Measurements from ENCODE around the gene FHAD1. TPM values are rescaled to one million over a fixed set of nuclear protein-coding genes. Genes with fewer than 3 reads are reported as not detected.
"Not testable (repeated sequence)": the region's sequence is repeated elsewhere in the genome, so short reads cannot be mapped to it uniquely, and the experiment has no call there.

Gene FHAD1
- total RNA-seq, 1 experiment from 2014 or later, result 1.9 TPM

DNA sequence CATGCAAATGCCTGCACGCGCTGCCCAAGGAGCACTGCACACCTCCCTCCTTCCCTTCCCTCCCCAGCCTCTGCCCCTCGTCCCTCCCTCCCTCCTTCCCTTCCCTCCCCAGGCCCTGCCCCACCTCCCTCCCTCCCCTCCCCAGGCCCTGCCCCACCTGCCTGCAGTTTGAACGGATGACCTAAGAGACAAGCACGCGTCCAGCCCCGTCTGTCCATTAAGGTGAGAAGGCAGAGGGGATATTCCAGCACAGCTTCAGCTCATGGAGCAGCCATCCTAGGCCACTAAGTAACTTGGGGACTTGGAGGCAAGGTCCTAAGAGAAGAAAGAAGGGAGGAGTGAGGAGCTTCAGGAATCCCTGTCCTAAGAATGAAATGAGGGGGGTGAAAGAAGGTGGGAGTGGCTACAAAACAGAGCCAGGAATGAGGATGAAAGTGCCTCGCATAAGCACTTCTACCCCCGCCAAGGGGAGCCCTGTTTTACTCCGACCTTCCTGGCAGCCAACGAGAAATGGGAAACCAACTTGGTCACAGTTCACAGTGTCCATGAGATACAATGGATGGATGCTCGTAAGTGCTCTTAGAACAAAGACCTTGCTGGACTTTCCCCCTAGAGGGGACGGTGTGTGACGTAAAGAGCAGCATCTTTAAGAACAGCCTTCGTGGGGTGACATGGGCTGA is 141.3 kb downstream of the FHAD1 start:
- no peak overlapping the region for H3K4ac ChIP-seq (ENCODE audit: low read depth, low read length)
- peak overlapping the region; percentile 30 for H3K4me2 ChIP-seq (ENCODE audit: insufficient read depth, insufficient read length, low read length)
- H4K8ac ChIP-seq (replicated peaks; ENCODE audit: insufficient read length, low read depth, low read length), result no peak overlapping the region
- H3K9me3 ChIP-seq (ENCODE audit: control insufficient read depth, low read depth, low read length), result no peaks in the 10 kb centered on the region
- Mint-ChIP-seq H3K9me3 (peaks cover 0 to 3% of the 10 kb centered on the region in 2 experiments; a peak in 2 of 5 replicates), H3K36me3 (ENCODE audit: insufficient read depth in 1 of 3, low read depth in 3 of 3) (0 out of 7 replicates have a peak, but pooled peaks cover 0 to 4% (median 0%) of the 10 kb centered on the region in 3 experiments), H3K27me3 (ENCODE audit: low read depth) (peaks cover 84% of the 10 kb centered on the region), H3K27ac (no peak overlapping the region), H3K4me1 (peaks cover 55% of the 10 kb centered on the region in 2 experiments), H3K4me3 (peak overlapping the region in 1 of 2 experiments; percentile 62; a peak in 4 of 5 replicates)
- H4K91ac ChIP-seq (ENCODE audit: insufficient read length, low read depth, low read length), result no peak overlapping the region
- no peak overlapping the region for H3K9ac ChIP-seq (ENCODE audit: extremely low read depth, insufficient read length, low read length)
- no peak for DNase-seq
- H4K20me1 ChIP-seq (ENCODE audit: control insufficient read depth, insufficient read depth, insufficient read length), result no peaks in the 10 kb centered on the region
- H3K23me2 ChIP-seq (ENCODE audit: insufficient read length, low read depth, low read length, poor library complexity, severe bottlenecking), result peaks cover 2% of the 10 kb centered on the region
- H2AK5ac ChIP-seq (ENCODE audit: insufficient read length, low read length), result no peak overlapping the region
- no peak overlapping the region for H3T11ph ChIP-seq (ENCODE audit: low read length)
- no peak overlapping the region for H3K56ac ChIP-seq (ENCODE audit: insufficient read length, low read depth, low read length)
- no peak overlapping the region for H3K18ac ChIP-seq (ENCODE audit: insufficient read length, low read depth, low read length)
- no peak overlapping the region for H2BK15ac ChIP-seq (ENCODE audit: low read depth, low read length)
- no peak overlapping the region for H3K23ac ChIP-seq (ENCODE audit: insufficient read length, low read depth, low read length)
- no CpG with 5 or more reads among the region's 15 CpGs for whole genome bisulfite sequencing (ENCODE audit: extremely low coverage, insufficient read length, low lambda C conversion rate)
- no peak overlapping the region for H4K5ac ChIP-seq (ENCODE audit: insufficient read length, low read depth, low read length)
- no peak overlapping the region for H2AFZ ChIP-seq (ENCODE audit: low read length)
- H2BK120ac ChIP-seq (ENCODE audit: low read depth, low read length, poor library complexity, severe bottlenecking), result no peak overlapping the region
- no peak overlapping the region for H3K27ac ChIP-seq (ENCODE audit: insufficient read length, low read depth, low read length)
- peaks cover 14% of the 10 kb centered on the region; the same call in 1 of the 2 replicates for H3K27me3 ChIP-seq (ENCODE audit: insufficient read depth, low read length)
- H2BK12ac ChIP-seq (ENCODE audit: insufficient read length, low read depth, low read length), result no peak overlapping the region
- no peak overlapping the region for H3K14ac ChIP-seq (ENCODE audit: insufficient read depth, low read length)
- H2BK20ac ChIP-seq (ENCODE audit: low read depth, low read length, poor library complexity, severe bottlenecking), result no peak overlapping the region
- no peak overlapping the region for H2BK5ac ChIP-seq (ENCODE audit: insufficient read length, low read length)
- H3K79me1 ChIP-seq (ENCODE audit: insufficient read depth, low read depth, low read length, poor library complexity, severe bottlenecking), result no peaks in the 10 kb centered on the region
- TF ChIP-seq, protein P1, sequence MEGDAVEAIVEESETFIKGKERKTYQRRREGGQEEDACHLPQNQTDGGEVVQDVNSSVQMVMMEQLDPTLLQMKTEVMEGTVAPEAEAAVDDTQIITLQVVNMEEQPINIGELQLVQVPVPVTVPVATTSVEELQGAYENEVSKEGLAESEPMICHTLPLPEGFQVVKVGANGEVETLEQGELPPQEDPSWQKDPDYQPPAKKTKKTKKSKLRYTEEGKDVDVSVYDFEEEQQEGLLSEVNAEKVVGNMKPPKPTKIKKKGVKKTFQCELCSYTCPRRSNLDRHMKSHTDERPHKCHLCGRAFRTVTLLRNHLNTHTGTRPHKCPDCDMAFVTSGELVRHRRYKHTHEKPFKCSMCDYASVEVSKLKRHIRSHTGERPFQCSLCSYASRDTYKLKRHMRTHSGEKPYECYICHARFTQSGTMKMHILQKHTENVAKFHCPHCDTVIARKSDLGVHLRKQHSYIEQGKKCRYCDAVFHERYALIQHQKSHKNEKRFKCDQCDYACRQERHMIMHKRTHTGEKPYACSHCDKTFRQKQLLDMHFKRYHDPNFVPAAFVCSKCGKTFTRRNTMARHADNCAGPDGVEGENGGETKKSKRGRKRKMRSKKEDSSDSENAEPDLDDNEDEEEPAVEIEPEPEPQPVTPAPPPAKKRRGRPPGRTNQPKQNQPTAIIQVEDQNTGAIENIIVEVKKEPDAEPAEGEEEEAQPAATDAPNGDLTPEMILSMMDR (conservative IDR thresholded peaks at IDR 0.05), result no peak
- peaks cover 12% of the 10 kb centered on the region; the same call in 1 of the 2 replicates for H3K4me1 ChIP-seq (ENCODE audit: insufficient read depth, low read length)
- H3K79me2 ChIP-seq (ENCODE audit: insufficient read depth, low read length), result no peaks in the 10 kb centered on the region

DNA sequence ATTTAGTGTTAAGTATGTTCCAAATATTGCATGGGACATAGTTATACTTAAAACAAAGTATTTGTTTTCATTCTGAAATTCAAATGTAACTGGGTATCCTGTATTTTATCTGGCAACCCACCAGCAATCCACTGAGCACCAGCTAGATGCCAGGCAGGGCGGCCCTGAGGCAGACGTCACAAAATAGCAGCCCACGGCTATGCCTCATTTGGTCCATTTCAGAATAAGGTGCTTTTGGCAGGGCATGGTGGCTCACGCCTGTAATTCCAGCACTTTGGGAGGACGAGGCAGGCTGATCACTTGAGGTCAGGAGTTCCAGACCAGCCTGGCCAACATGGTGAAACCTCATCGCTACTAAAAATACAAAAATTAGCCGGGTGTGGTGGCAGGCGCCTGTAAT is 142.8 kb downstream of the FHAD1 start:
- not testable (repeated sequence) for H2BK5ac ChIP-seq (ENCODE audit: insufficient read length, low read length); H2BK120ac ChIP-seq (ENCODE audit: low read depth, low read length, poor library complexity, severe bottlenecking); H3K27ac ChIP-seq (ENCODE audit: insufficient read length, low read depth, low read length); H3K4me1 ChIP-seq (ENCODE audit: insufficient read depth, low read length); H4K20me1 ChIP-seq (ENCODE audit: control insufficient read depth, insufficient read depth, insufficient read length); H3K56ac ChIP-seq (ENCODE audit: insufficient read length, low read depth, low read length); H2BK12ac ChIP-seq (ENCODE audit: insufficient read length, low read depth, low read length); H3K27me3 ChIP-seq (ENCODE audit: insufficient read depth, low read length); H3K27ac Mint-ChIP-seq; H2AFZ ChIP-seq (ENCODE audit: low read length); H3K4me2 ChIP-seq (ENCODE audit: insufficient read depth, insufficient read length, low read length); H3K79me2 ChIP-seq (ENCODE audit: insufficient read depth, low read length); H3T11ph ChIP-seq (ENCODE audit: low read length); H4K8ac ChIP-seq (replicated peaks; ENCODE audit: insufficient read length, low read depth, low read length); H3K9ac ChIP-seq (ENCODE audit: extremely low read depth, insufficient read length, low read length); DNase-seq; H3K36me3 Mint-ChIP-seq (ENCODE audit: insufficient read depth in 1 of 3, low read depth in 3 of 3); H3K4ac ChIP-seq (ENCODE audit: low read depth, low read length); H2AK5ac ChIP-seq (ENCODE audit: insufficient read length, low read length); H4K5ac ChIP-seq (ENCODE audit: insufficient read length, low read depth, low read length); H4K91ac ChIP-seq (ENCODE audit: insufficient read length, low read depth, low read length); H3K79me1 ChIP-seq (ENCODE audit: insufficient read depth, low read depth, low read length, poor library complexity, severe bottlenecking); H3K23ac ChIP-seq (ENCODE audit: insufficient read length, low read depth, low read length); H2BK20ac ChIP-seq (ENCODE audit: low read depth, low read length, poor library complexity, severe bottlenecking); H3K9me3 Mint-ChIP-seq; H3K18ac ChIP-seq (ENCODE audit: insufficient read length, low read depth, low read length); H3K23me2 ChIP-seq (ENCODE audit: insufficient read length, low read depth, low read length, poor library complexity, severe bottlenecking); H3K9me3 ChIP-seq (ENCODE audit: control insufficient read depth, low read depth, low read length); H3K14ac ChIP-seq (ENCODE audit: insufficient read depth, low read length); H2BK15ac ChIP-seq (ENCODE audit: low read depth, low read length); H3K4me3 Mint-ChIP-seq
- H3K27me3 Mint-ChIP-seq (ENCODE audit: low read depth), result peaks cover 77% of the 10 kb centered on the region
- WGBS (ENCODE audit: extremely low coverage, insufficient read length, low lambda C conversion rate), result no CpG with 5 or more reads among the region's 8 CpGs
- peaks cover 46 to 48% of the 10 kb centered on the region in 2 experiments for H3K4me1 Mint-ChIP-seq
